ENCODE results near the gene SLC5A12.

DNA sequence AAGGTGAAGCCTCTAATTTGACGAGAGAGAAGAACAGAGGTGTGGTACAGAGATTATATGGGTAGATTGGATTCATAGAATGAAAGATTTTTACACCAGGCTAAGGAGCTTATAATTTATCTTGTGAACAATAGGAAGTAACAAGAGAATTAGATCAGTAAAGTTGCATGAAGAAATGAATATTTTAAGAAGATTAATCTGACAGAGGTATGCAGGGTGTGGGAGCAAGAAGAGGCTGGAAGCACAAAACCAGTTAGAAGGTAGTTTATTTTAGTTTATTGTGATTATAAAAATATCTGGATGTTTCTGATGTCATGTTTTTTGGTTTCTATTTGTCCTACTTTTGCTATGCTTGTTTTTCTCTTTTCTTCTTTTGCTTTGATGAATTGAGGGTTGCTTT, 15.7 kb downstream of the SLC5A12 start:
- TF ChIP-seq, protein P1, sequence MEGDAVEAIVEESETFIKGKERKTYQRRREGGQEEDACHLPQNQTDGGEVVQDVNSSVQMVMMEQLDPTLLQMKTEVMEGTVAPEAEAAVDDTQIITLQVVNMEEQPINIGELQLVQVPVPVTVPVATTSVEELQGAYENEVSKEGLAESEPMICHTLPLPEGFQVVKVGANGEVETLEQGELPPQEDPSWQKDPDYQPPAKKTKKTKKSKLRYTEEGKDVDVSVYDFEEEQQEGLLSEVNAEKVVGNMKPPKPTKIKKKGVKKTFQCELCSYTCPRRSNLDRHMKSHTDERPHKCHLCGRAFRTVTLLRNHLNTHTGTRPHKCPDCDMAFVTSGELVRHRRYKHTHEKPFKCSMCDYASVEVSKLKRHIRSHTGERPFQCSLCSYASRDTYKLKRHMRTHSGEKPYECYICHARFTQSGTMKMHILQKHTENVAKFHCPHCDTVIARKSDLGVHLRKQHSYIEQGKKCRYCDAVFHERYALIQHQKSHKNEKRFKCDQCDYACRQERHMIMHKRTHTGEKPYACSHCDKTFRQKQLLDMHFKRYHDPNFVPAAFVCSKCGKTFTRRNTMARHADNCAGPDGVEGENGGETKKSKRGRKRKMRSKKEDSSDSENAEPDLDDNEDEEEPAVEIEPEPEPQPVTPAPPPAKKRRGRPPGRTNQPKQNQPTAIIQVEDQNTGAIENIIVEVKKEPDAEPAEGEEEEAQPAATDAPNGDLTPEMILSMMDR (IDR thresholded peaks at IDR 0.05), result no peak
- no peak for TF ChIP-seq POLR2A (IDR thresholded peaks at IDR 0.05)
